ENCODE results near the gene DRC3.
"Not testable (repeated sequence)": the region's sequence is repeated elsewhere in the genome, so short reads cannot be mapped to it uniquely, and the experiment has no call there.

The DRC3 gene

GRCh38 chr17:17941015-17941414, 31.6 kb upstream of the DRC3 start:
- DNase-seq: no peak

GRCh38 chr17:17942846-17943245, 29.8 kb upstream of the DRC3 start:
- peak; percentile 59 for DNase-seq

DNA sequence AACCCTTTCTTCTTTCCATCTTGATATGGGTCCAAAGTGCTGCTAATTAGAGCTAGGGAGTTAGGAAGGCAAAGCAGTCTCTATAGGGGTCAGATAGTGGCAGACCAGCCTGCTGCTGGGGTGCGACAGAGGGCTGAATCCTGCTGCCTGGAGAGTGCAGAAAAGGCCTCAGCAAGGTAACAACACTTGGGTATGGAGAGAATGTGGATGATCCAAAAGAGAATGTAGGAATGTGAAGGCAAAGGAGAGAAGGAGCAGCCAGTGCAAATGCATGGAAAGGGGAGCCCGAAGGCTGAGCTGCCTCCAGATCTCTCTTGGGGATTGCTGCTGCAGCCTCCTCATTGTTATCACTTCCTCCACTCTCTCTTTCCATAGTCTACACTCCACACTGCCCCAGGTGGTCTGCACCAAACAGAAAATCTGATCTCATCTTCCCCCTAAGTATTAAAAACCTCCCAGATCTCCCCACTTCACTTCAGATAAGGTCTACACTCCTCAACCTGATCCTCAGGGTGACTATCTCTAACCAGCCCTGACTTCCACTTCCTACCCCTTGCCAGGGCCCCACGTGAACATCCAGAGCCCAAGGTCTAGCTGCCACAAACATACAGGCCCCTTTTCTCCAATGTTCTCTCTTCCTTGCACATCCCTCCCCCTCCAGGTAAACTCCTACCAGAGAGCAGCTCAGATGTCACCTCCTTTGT, 29.2 kb upstream of the DRC3 start:
- no peak for DNase-seq

DNA sequence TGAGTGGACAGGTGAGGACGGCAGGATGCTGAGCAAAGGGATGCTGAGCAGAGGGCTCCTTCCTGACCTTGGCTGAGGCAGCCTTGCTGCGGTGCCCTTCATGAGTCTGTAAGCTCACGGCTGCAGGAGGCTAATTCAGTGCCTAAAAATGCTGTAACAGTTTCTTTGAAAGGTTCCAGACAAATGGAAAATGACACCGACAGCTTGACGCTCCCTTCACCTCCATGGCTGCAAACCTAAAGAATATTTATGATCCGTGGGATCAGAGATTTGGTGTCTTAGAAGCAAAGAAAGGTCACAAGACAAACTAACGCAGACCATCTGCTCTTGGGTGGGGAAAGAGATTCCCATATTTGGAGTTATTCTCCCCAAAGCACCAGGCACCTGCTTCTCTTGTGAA, 28.4 kb upstream of the DRC3 start:
- DNase-seq: no peak

DNA sequence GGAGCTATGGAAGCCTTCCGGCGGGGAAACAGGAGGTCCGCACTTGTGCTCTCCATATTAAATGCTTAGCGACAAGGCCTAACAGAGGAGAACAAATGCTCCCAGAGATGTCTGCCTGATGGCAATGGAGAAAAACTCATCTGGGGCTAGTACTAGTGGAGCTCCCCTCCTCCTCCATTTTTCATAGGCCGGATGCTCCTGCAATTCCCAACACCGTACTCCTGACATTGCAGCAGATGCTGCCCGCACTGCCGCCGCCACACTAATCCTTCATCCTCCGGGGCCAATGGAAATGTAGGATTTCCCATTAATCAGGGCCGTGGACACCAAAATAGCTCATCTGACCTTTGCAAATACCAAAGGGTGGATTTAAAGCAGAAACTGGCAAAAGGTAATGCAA, 27.9 kb upstream of the DRC3 start:
- DNase-seq: no peak

DNA sequence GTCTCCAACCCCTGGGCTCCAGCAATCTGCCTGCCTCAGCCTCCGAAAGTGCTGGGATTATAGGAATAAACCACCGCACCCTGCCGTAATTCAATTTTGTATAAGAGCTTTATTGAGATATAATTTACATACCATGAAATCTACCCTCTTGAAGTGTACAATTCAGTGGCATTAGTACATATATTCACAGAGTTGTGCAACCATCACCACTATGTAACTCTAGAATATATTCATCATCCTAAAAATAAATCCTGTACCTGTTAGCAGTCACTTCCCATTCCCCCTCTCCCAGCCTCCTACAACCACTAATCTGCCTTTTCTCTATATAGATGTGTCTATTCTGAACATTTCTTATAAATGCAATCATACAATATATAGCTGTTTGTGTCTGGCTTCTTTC, 26.6 kb upstream of the DRC3 start:
- DNase-seq: no peak

DNA sequence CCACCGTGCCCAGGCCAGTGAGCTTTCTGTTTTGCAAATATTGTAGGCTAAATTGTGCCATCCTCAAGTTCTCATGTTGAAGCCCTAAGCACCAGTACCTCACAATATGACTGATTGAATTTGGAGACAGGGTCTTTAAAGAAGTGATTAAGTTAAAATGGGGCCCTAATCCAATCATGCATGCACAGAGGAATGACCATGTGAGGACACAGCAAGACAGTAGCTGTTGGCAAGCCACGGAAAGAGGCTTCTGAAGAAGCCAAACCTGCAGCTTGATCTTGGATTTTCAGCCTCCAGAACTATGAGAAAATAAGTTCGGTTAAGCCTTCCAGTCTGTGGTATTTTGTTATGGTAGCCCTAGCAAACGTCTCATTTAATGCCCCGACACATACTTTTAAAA, 25.4 kb upstream of the DRC3 start:
- DNase-seq: no peak

GRCh38 chr17:17947966-17948365, 24.7 kb upstream of the DRC3 start:
- DNase-seq: peak; percentile 41

DNA sequence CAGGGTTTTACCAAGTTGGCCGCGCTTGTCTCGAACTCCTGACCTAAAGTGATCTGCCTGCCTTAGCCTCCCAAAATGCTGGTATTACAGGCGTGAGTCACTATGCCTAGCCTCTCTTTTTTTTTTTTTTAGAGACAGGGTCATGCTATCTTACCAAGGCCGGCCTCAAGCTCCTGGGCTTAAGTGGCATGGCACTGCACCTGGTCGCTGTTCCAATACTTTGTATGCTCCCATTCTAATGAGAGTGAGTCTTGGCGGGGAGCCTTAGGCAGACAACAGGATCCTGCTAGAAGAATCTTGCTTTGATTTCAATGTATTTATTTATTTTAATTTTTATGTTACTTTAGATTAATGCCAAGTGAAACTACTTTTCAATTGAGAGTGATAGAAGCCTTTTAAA, 22.3 kb upstream of the DRC3 start:
- no peak for DNase-seq

DNA sequence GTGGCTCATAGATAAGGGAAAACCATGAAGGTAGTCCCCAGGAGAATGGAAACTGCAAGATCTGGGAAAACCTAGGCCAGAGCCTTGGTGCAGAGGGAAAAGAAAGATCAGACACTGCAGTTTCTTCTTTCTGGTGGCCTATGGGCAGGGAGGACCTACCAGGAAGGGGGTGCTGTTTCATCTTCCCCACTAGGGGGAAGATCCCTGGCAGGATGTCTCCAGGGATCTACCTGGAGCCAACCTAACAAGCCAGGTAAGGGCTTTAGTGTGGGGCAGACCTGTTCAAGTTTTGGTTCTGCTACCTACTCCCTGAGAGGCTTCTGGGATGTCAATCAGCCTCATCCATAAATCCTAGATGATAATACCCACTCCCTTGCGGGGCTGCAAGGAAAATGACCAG, 21.9 kb upstream of the DRC3 start:
- no peak for DNase-seq

- DNase-seq: no peak
Observed at GRCh38 chr17:17951524-17951923, 21.1 kb upstream of the DRC3 start.

DNA sequence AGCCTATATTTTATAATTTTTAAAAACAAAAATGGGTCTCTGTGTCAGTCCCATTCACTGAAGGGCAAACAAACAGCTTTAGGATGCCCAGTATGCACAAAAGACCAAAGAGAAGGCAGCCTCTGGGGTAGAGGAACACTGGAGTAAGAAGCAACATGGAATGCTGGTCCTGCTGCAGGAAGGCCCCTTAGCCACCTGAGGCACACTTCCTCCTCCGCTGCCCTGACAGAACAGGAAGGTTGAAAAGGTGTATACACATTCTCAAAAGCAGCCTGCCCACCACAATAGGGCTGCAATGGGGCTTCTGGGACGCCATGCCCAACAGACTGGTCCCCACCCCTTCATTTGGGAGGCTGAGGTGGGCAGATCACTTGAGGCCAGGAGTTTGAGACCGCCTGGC, 20.0 kb upstream of the DRC3 start:
- DNase-seq: no peak

GRCh38 chr17:17954079-17954478, 18.6 kb upstream of the DRC3 start:
- no peak for DNase-seq

- DNase-seq: not testable (repeated sequence)
Observed at GRCh38 chr17:17955790-17956341, 16.8 kb upstream of the DRC3 start.

DNA sequence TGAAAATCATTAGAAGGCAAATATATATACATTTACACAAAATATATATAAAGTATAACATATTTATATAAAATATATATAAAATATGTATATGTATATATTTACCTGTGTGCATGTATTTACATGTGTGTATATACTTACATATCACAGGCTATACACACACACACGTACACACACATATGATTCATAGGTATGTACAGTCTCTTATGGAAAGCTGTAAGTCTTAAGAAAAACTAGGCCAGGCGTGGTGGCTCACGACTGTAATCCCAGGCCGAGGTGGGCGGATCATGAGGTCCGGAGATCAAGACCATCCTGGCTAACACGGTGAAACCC, 15.1 kb upstream of the DRC3 start:
- DNase-seq: no peak

DNA sequence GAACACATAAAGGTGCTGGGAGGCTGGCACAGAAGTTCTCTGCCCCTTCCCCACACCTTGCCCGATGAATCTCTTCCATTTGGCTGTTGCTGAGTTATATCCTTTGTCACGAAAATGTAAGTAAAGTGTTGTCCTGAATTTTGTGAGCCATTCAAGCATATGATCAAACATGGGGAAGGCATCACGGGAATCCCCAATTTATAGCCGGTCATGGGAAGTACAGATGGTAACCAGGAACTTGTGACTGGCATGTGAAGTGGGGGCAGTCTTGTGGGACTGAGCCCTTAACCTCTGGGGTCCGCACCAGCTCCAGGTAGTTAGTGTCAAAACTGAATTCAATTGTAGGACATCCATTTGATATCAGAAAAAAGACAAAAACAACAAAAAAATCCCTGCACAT, 13.7 kb upstream of the DRC3 start:
- DNase-seq: no peak

DNA sequence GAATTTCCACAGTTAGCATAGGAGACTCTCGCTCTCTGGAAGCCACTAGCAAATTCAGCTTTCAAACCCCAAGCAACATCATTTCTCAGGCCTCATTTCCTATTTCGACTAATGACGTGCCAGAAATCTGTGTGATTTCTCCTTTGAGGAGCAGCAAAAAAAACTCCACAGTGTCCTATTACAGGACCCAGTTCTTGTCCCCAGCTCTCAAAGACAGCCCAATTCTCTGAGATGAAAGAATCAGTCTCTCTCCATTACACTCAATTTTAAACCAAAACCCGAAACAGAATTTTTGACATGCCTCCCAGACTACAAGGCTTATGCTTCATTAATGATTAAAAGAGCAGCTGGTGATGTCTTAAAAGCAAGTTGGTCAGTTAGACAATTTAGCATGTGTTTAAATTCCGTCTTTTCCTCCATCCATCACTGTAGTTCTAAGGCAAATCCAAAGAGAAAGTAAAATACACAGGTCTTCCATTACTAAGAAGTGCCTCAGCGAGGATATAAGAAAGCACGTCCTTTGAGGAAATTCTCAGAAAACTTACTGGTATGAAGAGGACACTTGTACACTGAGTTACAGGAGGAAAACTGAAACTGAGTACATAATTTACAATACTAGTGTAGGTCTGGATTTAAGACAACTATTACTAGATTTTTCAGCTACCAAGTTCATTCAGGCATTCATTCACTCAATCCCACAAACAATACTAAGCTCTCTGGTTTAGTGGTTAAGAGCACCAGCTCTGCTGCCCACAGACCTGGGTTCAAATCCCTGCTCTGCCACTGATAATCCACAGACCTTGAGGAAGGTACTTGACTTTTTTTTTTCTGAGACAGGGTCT, 12.9 kb upstream of the DRC3 start:
- peak; percentile 32 for DNase-seq

- no peak for DNase-seq
Observed at GRCh38 chr17:17960500-17961030, 12.1 kb upstream of the DRC3 start.

DNA sequence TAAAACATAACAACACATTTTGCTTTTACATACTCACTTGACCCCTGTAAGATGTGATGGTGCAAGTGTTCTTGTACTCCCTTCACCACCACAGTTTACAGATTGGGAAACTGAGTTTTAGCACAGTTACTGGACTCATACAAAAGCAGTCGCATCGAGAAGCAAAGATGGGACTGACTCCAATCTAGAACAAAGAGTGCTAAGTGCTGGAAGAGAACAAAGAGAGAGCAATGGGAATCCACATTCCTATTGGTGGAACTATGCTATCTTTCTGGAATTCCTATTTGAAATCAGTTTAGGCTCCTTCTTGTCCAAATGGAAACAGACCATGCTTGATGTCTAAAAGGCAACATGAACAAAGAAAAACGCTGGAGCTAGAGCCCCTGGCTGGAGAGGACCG, 9.6 kb upstream of the DRC3 start:
- DNase-seq: no peak

- DNase-seq: no peak
Observed at GRCh38 chr17:17963694-17964436, 8.8 kb upstream of the DRC3 start.

- no peak for DNase-seq
Observed at GRCh38 chr17:17964710-17965109, 8.0 kb upstream of the DRC3 start.

DNA sequence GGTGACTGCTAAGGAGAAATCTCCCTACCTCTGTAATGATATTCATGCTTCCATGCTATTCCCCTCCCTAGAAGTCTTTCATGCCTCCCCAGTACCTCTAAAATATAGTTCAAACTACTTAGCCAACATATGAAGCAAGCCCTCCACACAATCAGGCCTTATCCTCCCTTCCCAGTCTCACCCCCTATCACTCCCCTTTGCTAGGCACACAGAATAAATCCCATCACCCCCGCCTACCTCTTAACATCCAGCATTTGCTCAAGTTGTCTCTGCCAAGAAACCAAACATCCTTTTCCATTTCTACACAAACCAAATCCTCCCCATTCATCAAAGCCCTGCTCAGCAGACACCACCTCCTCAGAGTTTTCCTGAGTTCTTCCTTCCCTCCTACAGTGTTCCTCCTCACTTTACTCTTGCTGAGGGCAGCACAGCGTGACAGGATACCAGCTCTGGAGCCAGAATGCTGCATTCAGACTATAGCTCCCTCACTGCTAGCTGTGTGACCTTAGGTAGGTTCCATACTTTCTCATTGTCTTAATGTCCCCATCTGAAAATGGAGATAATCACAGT, 7.4 kb upstream of the DRC3 start:
- no peak for DNase-seq

GRCh38 chr17:17966399-17966798, 6.3 kb upstream of the DRC3 start:
- DNase-seq: no peak

Measured in HCEC 1CT (cell line).